Activated CD8-positive, alpha-beta memory T cell treated with anti-CD3 and anti-CD28 coated beads, Interleukin-2, amount 10 ng/mL, durations not matched to agents 7 days and 5 days (primary cell): Measurements from ENCODE around the gene GSK3A. TPM values are rescaled to one million over a fixed set of nuclear protein-coding genes. Genes with fewer than 3 reads are reported as not detected.

Source experiments
- ATAC-seq: fragments of 150-1000 bp; cut with Tn5 transposase; one replicate; pipeline ENCODE4 v1.10.0; 2021; ENCODE audit warnings: moderate library complexity
- CTCF ChIA-PET: fragments of 350-600 bp; sonication (Branson Sonifier 250); formaldehyde crosslinking; loops from one replicate; lab custom pipeline; 2021; ENCODE audit warnings: antibody characterized with exemption; lab: Charles Lee
- DNase-seq: peaks from one replicate; pipeline ENCODE4 v3.0.0-alpha.2; 2020
- H3K27ac Mint-ChIP-seq: one replicate; pipeline ENCODE4 v1.8.0; 2021; ENCODE audit warnings: mild to moderate bottlenecking, mixed read lengths
- H3K27me3 Mint-ChIP-seq: one replicate; pipeline ENCODE4 v1.8.0; 2021; ENCODE audit warnings: mixed read lengths
- H3K36me3 Mint-ChIP-seq: one replicate; pipeline ENCODE4 v1.8.0; 2021; ENCODE audit warnings: mild to moderate bottlenecking, mixed read lengths
- H3K4me1 Mint-ChIP-seq: one replicate; pipeline ENCODE4 v1.8.0; 2021; ENCODE audit warnings: mixed read lengths
- H3K4me3 Mint-ChIP-seq: one replicate; pipeline ENCODE4 v1.8.0; 2021; ENCODE audit warnings: mild to moderate bottlenecking, moderate library complexity, mixed read lengths
- H3K9me3 Mint-ChIP-seq: one replicate; pipeline ENCODE4 v1.8.0; 2022; ENCODE audit warnings: low read depth, mixed read lengths
- total RNA-seq, 2 experiments: library from RNA; stranded (reverse); gene quantifications; one replicate each; pipeline ENCODE4 v1.2.3, GENCODE V29; 2021

Gene GSK3A
- total RNA-seq, 2 experiments from 2014 or later, result 47.3 to 53.8 TPM

DNA sequence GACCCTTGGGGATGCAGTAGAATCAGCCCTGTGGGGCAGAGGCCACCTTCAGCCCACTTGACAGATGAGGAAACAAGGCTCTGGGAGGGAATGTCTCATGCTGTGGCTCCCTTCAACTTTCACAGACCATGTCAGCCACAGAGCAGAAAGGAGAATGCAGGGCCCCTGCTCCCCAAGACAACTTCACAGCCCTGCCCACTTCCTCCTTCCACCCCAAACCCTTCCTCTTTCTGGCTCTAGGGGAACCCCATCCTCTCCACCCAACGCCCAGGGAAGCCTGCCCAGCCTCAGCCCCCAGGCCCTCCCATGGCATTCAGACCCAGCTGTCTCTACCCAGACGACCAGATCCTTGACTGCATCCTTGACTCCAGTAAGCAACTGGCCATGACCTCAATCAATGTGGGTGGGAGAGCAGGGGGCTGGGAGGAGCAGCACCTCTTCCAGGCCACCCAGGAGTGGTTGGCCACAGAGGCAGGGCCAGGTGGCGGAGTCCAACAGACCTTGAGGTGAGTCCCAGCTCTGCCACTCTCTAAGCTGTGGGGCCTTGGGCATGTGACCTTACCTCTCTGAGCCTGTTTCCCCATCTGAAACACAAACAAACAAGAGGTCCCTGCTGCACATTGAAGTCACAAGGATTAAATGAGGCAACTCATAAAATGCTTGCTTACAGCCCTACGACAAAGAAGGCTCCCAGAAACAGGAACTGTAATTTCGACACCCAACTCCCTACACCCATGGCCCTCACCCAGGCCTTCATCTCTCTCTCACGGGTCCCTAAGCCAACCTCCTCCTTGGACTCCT is 40.7 kb downstream of the GSK3A start:
- H3K27me3 Mint-ChIP-seq, result no peaks in the 10 kb centered on the region
- CTCF ChIA-PET, result interaction anchor here (0.7 to 7.3 kb wide), 5 partner anchors 14 to 41 kb away, joined by 3 to 75 read pairs (median 24); partner anchors contain the start of genes DEDD2, GSK3A and ZNF526
- peaks cover 79% of the 10 kb centered on the region for H3K4me1 Mint-ChIP-seq
- peaks cover 64% of the 10 kb centered on the region for H3K36me3 Mint-ChIP-seq
- H3K27ac Mint-ChIP-seq, result peak overlapping the region; percentile 96
- H3K4me3 Mint-ChIP-seq, result peak overlapping the region; percentile 73
- peak; percentile 34 for ATAC-seq
- no peaks in the 10 kb centered on the region for H3K9me3 Mint-ChIP-seq
- DNase-seq, result peak; percentile 84

- H3K9me3 Mint-ChIP-seq, result no peaks in the 10 kb centered on the region
- peak overlapping the region; percentile 96 for H3K27ac Mint-ChIP-seq
- peaks cover 65% of the 10 kb centered on the region for H3K36me3 Mint-ChIP-seq
- DNase-seq (no peak), ATAC-seq (peak; percentile 2)
- CTCF ChIA-PET, result interaction anchor here (0.9 to 7.3 kb wide), 11 partner anchors 9 to 196 kb away, joined by 3 to 75 read pairs (median 6); partner anchors contain the start of genes DEDD2, GSK3A and POU2F2
- H3K4me3 Mint-ChIP-seq, result peak overlapping the region; percentile 69
- H3K27me3 Mint-ChIP-seq, result no peaks in the 10 kb centered on the region
- H3K4me1 Mint-ChIP-seq, result peaks cover 82% of the 10 kb centered on the region
Observed at GRCh38 chr19:42200116-42200715, 42.2 kb downstream of the GSK3A start.

DNA sequence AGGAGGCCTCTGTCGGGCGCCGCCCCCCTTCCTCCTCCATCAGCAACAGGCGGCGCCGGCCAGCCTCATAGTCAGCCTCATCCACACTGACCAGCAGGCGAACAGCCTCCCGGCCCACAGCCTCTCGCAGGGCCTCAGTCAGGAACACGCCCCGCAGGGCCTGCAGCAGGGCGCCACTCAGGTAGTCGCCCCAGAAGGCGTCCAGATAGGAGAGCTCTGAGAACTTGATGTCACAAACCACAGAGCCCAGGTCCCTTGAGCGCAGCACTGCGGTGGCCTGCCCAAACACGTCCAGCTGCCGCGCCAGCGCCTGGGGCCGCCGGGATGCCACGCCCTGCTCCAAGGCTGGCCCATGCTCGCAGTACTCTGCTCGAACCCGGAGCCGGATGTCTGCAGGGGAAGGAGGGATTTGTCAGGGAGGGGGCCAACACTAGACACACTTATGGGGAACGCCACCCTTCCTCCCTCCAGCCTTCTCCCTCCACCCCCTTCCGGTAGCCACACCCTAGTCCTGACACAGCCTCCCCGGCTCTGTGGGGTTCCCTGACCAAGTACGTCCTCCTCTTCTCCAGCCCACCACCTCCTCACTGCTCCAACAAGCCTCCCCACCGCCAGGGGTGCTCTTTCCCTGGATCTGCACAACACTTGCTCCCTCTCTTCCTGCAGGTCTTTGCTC is 42.8 kb downstream of the GSK3A start:
- DNase-seq (peak; percentile 94), ATAC-seq (peak; percentile 70)
- Mint-ChIP-seq H3K27me3 (no peaks in the 10 kb centered on the region), H3K36me3 (peaks cover 59% of the 10 kb centered on the region), H3K4me3 (peak overlapping the region; percentile 69), H3K9me3 (no peaks in the 10 kb centered on the region), H3K27ac (peak overlapping the region; percentile 96), H3K4me1 (peaks cover 76% of the 10 kb centered on the region)
- CTCF ChIA-PET, result interaction anchor here (0.8 to 7.3 kb wide), 17 partner anchors 9 to 196 kb away, joined by 3 to 75 read pairs (median 6); partner anchors contain the start of genes DEDD2, GSK3A and POU2F2

- peaks cover 74% of the 10 kb centered on the region for H3K4me1 Mint-ChIP-seq
- H3K36me3 Mint-ChIP-seq, result peaks cover 54% of the 10 kb centered on the region
- ATAC-seq (peak; percentile 67), DNase-seq (peak; percentile 95)
- peak overlapping the region; percentile 96 for H3K27ac Mint-ChIP-seq
- H3K4me3 Mint-ChIP-seq, result peak overlapping the region; percentile 69
- H3K9me3 Mint-ChIP-seq, result no peaks in the 10 kb centered on the region
- no peaks in the 10 kb centered on the region for H3K27me3 Mint-ChIP-seq
- CTCF ChIA-PET, result interaction anchor here (0.6 to 7.3 kb wide), 23 partner anchors 8 to 1874 kb away, joined by 3 to 75 read pairs (median 4); partner anchors contain the start of genes DEDD2, GSK3A and POU2F2
Observed at GRCh38 chr19:42198676-42199439, 43.5 kb downstream of the GSK3A start.

DNA sequence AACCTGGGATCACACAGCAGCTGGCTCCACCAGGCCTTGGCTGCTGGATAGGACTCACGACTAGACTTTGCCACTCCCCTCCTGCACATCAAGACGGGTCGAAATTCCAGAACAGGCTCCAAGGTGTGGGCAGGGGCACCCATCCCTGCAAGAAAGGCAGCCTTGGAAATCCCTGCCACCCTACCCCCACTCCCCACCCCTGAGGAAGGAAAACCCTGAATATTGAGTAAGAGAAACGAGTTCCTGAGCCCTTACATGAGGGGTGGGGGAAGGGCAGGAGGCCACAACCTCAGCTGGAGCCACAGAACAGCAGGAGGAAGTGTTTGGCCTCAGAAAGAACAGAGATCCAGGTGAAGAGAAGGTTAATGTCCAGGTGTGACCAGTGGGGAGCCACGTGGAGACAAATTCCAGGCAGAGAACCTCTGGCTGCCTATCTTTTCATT is 45.0 kb downstream of the GSK3A start:
- DNase-seq (peak; percentile 57), ATAC-seq (no peak)
- peaks cover 55% of the 10 kb centered on the region for H3K36me3 Mint-ChIP-seq
- peaks cover 2% of the 10 kb centered on the region for H3K9me3 Mint-ChIP-seq
- H3K4me3 Mint-ChIP-seq, result no peak overlapping the region
- CTCF ChIA-PET, result interaction anchor here (0.7 to 7.3 kb wide), 10 partner anchors 11 to 130 kb away, joined by 3 to 75 read pairs (median 8); partner anchors contain the start of gene POU2F2
- H3K27ac Mint-ChIP-seq, result peak overlapping the region; percentile 85
- H3K27me3 Mint-ChIP-seq, result no peaks in the 10 kb centered on the region
- peaks cover 70% of the 10 kb centered on the region for H3K4me1 Mint-ChIP-seq

- Mint-ChIP-seq H3K27me3 (no peaks in the 10 kb centered on the region), H3K36me3 (peaks cover 49% of the 10 kb centered on the region), H3K4me1 (peaks cover 69% of the 10 kb centered on the region), H3K27ac (peak overlapping the region; percentile 49), H3K9me3 (peaks cover 2% of the 10 kb centered on the region), H3K4me3 (no peak overlapping the region)
- CTCF ChIA-PET, result interaction anchor here (1.0 to 7.3 kb wide), 2 partner anchors 9 to 10 kb away, joined by 3 to 75 read pairs; no protein-coding TSS in a partner anchor
- ATAC-seq, result no peak
- no peak for DNase-seq
Observed at GRCh38 chr19:42196011-42197001, 46.1 kb downstream of the GSK3A start.

DNA sequence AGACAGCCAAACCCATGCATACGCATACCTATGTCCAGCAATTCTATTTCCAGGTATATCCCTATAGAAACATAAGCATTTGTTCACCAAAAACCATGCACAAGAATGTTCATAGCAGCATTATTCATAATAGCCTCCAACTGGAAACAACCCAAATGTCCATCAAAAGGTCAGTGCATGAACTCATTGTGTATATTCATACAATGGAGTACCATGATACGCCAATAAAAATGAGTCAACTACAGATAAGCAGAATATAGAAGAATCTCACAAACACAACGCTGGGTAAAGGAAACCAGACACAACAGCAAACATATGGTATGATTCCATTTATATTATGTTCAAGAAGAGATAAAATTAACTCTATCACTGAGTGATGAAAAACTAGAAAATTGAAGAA is 48.7 kb downstream of the GSK3A start:
- H3K36me3 Mint-ChIP-seq, result peaks cover 36% of the 10 kb centered on the region
- no peaks in the 10 kb centered on the region for H3K27me3 Mint-ChIP-seq
- H3K27ac Mint-ChIP-seq, result no peak overlapping the region
- ATAC-seq (no peak), DNase-seq (no peak)
- CTCF ChIA-PET, result no interaction called here
- H3K9me3 Mint-ChIP-seq, result peaks cover 2% of the 10 kb centered on the region
- no peak overlapping the region for H3K4me3 Mint-ChIP-seq
- H3K4me1 Mint-ChIP-seq, result peaks cover 61% of the 10 kb centered on the region

DNA sequence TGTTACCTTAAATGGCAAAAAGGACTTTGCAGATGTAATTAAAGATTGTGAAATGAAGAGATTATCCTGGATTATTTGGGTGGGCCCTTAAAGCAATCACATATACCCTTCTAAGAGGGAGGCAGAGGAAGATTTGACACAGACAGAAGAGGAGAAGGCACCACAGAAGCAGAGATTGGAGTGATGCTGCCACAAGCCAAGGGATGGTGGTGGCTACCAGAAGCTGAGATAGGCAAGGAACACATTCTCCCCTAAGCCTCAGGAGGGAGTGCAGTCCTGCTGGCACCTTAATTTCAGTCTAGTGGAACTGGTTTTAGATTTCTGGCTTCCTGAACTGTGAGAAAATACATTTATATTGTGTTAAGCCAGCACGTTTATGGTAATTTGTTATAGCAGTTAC is 49.1 kb downstream of the GSK3A start:
- Mint-ChIP-seq H3K27ac (no peak overlapping the region), H3K9me3 (peaks cover 2% of the 10 kb centered on the region), H3K4me3 (no peak overlapping the region), H3K27me3 (no peaks in the 10 kb centered on the region), H3K36me3 (peaks cover 33% of the 10 kb centered on the region), H3K4me1 (peaks cover 59% of the 10 kb centered on the region)
- no peak for DNase-seq
- no peak for ATAC-seq
- CTCF ChIA-PET, result interaction anchor here (1.2 kb wide), 1 partner anchor 9 kb away, joined by 6 read pairs; no protein-coding TSS in a partner anchor

DNA sequence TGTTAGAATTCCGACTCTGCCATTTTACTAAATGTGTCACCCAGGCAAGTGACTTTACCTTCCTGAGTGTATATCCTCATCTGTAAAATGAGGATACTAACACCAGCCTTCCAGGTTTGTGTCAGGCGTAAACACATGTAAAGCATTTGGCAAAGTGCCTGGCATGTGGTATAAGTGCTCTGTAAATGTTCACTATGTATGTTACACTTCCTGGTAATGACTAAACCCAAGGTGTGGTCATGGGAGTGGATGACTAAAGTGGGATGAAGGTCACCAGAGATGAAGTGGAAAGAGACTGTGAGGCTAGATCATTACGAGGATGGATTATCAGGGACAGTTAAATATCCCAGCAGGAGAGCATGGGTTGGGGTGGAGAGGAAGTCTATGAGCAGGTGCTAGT is 50.5 kb downstream of the GSK3A start:
- DNase-seq (no peak), ATAC-seq (peak; percentile 58)
- Mint-ChIP-seq H3K27me3 (no peaks in the 10 kb centered on the region), H3K9me3 (peaks cover 2% of the 10 kb centered on the region), H3K4me3 (no peak overlapping the region), H3K27ac (no peak overlapping the region), H3K4me1 (peaks cover 46% of the 10 kb centered on the region), H3K36me3 (peaks cover 24% of the 10 kb centered on the region)
- CTCF ChIA-PET, result interaction anchor here (0.8 to 1.6 kb wide), 4 partner anchors 8 to 88 kb away, joined by 3 to 6 read pairs (median 4); no protein-coding TSS in a partner anchor

GRCh38 chr19:42191330-42191729 is 51.1 kb downstream of the GSK3A start:
- CTCF ChIA-PET, result interaction anchor here (0.8 to 1.6 kb wide), 4 partner anchors 9 to 88 kb away, joined by 3 to 6 read pairs (median 4); no protein-coding TSS in a partner anchor
- H3K9me3 Mint-ChIP-seq, result peaks cover 2% of the 10 kb centered on the region
- DNase-seq (no peak), ATAC-seq (peak; percentile 31)
- H3K4me3 Mint-ChIP-seq, result no peak overlapping the region
- peaks cover 19% of the 10 kb centered on the region for H3K36me3 Mint-ChIP-seq
- H3K27me3 Mint-ChIP-seq, result no peaks in the 10 kb centered on the region
- peaks cover 46% of the 10 kb centered on the region for H3K4me1 Mint-ChIP-seq
- peak overlapping the region; percentile 58 for H3K27ac Mint-ChIP-seq

GRCh38 chr19:42189133-42189532 is 53.3 kb downstream of the GSK3A start:
- ATAC-seq (no peak), DNase-seq (no peak)
- CTCF ChIA-PET, result interaction anchor here (1.0 to 7.3 kb wide), 4 partner anchors 9 to 81 kb away, joined by 3 to 75 read pairs (median 4); no protein-coding TSS in a partner anchor
- no peak overlapping the region for H3K27ac Mint-ChIP-seq
- no peak overlapping the region for H3K4me3 Mint-ChIP-seq
- no peaks in the 10 kb centered on the region for H3K27me3 Mint-ChIP-seq
- H3K9me3 Mint-ChIP-seq, result peaks cover 2% of the 10 kb centered on the region
- peaks cover 12% of the 10 kb centered on the region for H3K36me3 Mint-ChIP-seq
- H3K4me1 Mint-ChIP-seq, result peaks cover 59% of the 10 kb centered on the region
